NCI-H146 (cell line): ENCODE measurements around the gene MOV10.
"Not testable (repeated sequence)": the region's sequence is repeated elsewhere in the genome, so short reads cannot be mapped to it uniquely, and the experiment has no call there.

ENCODE experiments used
- DNase-seq: peaks from one replicate; lab custom pipeline; 2025; lab: John Stamatoyannopoulos, UW

Gene MOV10

DNA sequence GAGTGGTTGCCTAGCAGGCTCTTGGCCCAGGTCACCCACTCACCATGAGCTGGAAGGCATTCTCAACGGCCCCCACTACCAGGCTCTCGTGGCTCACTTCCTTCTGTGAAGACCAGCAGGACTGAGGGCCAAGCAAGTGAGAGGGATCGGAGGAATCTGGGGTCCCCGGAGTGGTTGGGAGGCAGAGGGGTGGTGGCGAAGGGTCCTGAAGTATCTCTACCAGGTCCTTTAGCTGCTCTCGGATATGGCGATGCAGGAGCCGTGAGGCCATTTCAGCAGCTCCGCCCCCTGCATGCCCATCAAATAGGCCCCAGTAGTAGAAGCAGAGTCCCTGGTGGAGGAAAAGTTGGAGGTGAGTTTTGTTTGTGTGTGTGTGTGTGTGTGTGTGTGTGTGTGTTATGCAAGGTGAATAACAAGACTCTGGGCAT is 38.3 kb downstream of the MOV10 start:
- DNase-seq = no peak

DNA sequence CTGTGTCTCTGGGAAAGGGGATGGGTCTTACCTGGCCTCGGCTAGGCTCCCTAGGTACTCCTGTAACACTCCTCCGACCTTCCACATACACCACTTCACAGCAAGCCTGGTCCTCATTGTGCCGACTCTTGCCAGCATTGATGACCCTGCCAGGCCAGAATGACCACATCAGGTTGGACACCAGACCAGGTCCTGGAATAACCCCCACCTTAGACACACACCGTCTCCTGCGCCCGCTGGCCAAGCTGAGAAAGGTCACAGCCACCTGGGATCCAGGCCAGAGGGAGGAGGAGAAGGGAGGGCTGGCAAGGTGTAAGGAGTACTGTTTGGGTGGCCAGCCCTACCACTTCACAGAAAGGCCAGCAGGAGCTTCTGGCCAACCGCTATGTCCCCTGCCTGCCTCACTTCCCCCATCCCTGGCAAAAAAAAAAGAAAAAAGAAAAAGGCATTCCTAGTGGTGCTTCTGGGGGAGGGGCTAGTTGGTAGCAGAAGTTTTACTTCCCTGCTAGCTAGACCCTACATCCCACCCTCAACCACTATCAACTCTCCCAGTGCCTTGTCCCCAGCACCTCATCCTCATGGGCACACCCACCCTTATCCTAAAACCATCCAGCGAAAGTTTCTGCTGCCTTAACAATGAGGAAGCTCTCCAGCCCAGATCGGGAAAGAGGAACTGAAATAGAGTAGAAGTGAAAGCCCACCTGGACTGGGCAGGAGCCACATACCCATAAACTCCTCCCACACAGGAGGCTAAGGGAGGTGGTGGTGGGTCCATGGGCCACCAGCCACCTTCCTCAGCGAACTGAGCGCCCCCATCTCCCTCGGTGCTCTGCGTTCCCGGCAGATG is 39.2 kb downstream of the MOV10 start:
- no peak for DNase-seq

DNA sequence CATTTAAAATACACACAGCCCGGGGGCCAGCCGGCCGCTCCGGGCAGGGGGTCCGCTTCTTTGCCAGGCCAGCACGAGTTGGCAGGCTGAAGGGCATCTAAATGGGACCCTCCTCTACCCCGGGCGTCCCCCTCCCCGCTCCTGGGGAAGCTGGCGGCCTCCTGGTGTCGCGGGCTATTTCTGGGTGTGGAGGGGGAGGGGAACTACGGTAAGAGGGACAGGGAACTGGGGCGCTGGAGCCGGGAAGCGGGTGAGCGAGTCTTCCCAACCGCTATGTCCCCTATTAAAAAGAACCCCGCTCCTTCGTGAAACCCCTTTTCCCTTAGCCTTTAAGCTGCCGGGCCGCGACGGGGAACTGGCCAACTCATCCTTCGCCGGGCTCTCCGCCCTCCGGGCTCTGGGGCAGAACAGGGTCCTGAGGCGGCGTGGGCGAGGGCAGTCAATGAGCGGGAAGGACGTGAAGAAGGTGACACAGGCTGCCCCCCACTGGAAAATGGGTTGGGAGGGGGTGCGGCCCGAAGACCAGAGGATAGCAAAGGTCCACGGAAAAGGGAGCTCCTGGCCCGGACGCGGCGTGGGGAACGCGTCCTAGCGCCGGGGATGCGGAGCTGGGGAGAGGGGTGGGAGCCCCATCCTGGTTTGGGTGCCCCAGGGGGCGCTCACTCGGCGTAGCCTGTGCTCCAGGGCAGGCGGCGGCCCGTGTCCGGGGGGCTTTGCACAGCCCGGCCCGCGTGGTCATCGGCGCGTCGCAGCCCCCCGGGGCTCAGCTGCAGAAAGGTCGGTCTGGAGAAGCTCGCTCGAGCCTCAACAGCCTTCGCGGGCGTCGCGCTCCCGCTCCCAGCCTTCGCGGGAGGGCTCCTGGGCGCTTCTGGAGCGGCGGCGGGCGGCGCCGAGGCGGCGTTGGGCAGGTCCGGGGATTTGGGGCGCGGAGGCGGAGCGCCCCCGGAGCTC is 40.1 kb downstream of the MOV10 start:
- peak; percentile 22 for DNase-seq

DNA sequence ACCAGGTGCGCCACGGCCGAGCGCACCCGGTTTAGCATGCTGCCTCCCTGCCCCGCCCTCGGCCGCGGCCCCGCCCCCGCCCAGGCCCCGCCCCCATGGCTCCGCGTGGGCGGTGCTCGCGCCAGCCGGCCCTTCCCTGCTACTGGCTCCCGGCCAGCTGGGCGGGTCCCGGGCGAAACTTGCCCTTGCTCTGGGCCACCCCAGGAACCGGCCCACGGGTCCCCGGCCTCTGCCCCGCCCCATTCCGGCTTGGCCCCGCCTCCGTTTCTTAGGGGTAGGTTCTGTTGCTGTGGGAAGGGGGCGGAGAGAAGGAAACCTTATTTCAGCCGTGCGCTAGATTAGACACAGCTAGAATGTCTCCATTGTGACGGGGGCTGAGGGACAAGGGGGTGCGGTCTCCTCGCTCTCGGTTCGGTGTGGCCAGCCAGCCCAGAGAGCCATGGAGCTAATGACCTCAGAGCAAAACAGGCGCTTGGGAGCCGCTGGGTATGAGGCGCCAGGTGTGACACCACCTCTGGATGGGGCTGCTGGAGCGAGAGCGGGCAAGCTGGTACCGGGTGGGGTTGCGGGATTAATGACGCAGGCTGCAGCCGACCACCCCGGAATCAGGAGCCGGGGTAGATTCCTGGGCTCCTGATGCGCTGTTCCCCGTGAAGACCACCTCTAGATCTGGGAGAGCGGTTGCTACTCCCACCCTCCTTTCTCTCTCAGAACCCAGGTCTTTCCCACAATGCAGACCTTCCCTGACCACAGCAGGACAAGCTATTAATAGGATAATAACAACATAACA is 41.0 kb downstream of the MOV10 start, which contains the start of gene PPM1J:
PPM1J (minus strand) TSS at position 69 of the 790 bp plus-strand sequence; CDS start at position 38, 31 bp downstream.
- DNase-seq = peak; percentile 90

DNA sequence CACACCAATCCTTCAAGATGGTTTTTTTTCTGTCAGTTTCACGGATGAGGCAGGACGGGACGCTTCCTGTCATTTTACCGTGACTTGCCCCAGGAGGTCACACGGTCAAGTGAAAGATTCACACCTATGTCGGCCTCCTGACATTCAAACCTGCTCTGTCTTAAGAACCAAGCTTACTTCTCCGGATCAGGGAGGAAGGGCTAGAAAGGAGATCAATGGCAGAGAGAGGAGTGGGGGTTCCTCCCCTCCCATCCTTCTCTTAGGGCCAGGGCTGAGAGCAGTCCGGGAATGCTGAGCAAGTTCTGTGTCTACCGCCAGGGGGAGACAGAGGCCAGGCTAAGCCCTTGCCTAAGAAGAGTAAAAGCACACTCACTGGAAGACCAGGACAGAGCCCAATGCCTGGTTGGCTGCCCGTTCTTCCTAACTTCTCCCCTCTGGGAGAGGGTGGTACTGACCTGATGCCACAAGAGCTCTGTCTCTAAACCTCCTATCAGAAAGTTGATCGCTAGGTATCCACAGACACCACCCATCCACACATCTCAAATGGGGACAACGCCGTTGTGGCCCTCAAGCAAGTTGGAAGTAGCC is 41.8 kb downstream of the MOV10 start:
- peak; percentile 79 for DNase-seq

DNA sequence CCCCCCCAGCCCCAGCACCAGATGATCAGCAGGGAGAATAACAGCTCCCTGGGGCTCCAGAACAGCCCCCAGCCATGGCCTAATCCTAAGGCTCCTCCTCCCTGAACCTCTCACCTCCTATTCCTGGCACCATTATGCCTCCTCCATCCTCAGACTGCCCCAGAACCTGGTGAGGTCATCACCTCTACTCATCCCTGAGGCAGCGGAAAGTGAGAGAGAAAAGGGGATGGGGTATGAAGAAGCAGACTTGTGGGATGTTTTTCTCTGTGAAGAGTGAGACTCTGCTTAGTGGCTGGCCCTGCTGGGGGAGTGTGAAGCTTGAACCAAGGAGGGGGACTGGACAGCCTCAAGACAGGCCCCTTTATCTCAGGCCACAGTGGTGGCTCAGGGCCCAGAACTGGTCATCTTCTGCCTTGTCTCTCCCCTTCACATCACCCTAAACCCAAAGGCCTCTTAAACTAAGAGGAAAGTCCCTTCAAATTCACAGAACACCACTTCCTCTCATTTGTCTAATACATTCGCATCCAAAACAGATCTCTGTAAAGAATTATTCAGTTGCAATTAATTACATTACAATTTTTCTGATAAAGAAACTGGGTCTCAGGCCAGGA is 42.9 kb downstream of the MOV10 start:
- DNase-seq = no peak

DNA sequence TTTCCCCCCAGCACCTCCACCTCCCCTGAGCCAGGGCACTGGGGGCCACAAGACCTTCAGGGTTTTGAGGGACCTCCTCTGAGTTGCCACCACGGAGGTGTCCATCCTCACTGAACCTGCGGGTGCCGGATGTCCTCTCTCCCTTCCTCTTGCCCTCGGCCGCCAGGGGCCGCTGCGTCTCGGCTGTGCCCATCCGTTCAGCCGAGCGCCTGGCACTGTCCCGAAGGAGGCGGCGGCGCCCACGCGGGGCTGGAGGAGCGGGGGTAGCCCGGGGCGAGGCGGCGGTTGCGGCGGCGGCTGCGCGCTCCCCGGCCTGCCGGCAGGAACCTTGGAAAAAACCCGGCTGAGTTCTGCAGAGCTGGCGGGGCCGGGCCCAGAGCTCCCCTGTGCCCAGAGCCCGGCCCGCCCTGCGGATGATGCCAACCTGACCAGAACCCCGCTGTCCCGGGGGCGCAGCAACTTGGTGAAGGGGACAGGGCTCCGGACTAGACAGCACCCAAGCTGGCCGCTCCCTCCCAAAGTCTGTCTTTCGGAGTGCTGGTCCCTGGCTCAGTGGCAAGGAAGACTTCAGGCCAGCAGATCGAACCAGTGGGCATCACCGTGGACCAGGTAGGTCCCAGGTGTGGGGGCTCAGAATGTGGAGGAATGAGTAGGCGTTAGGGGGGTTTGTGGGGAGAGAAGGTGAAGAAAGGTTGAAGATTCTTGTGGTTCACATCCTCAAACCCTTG is 44.4 kb downstream of the MOV10 start:
- DNase-seq = peak; percentile 68

DNA sequence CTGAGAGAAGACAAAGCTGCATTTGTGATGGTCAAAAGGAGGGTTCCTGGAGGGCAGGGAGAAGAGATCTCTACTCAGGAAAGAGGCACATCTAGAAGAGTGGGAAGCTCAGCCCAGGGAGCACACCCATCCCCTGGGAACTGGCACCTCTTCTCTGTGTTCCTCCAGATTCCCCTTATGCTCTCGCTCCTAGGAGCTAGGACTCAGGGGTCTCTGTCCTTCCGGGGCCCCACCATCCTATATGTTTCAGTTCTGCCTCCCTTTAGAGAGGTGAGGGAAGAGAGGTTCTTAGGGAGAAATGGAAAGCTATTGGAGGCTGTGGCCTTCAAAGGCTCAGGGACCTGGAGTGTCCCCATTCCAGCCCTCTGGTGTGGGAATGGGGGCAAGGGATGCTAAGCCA is 45.2 kb downstream of the MOV10 start:
- DNase-seq = no peak

DNA sequence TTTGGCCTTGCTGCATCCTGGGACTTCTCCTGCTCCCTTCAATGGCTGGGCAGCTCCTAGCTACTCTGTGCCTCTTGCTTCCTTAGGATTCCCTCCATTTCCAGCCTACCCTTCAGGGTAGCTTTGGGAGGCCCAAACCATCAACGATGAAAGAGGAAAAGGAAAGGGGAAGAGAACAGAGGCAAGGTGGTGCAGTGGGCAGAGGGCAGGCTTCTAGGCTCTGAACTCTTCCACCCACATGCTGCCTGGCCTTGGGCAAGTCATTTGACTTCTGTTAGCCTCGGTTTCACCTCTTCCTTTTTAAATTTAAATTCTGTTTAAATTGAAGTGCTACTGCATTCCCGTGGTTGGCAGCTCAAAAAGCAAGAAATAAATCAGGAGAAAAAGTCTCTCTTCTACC is 46.3 kb downstream of the MOV10 start:
- no peak for DNase-seq

DNA sequence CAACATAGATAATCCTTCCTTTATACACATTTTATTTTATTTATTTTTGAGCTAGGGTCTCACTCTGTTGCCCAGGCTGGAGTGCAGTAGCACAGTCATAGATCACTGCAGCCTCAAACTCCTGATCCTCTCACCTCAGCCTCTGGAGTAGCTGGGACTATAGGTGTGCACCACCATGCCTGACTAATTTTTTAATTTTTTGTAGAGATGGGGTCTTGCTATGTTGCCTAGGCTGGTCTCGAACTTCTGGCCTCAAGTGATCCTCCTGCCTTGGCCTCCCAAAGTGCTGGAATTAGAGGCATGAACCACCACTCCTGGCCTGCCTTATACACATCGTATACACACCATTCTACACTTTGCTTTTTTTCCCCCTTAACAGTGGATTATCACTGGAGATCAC is 46.8 kb downstream of the MOV10 start:
- not testable (repeated sequence) for DNase-seq

DNA sequence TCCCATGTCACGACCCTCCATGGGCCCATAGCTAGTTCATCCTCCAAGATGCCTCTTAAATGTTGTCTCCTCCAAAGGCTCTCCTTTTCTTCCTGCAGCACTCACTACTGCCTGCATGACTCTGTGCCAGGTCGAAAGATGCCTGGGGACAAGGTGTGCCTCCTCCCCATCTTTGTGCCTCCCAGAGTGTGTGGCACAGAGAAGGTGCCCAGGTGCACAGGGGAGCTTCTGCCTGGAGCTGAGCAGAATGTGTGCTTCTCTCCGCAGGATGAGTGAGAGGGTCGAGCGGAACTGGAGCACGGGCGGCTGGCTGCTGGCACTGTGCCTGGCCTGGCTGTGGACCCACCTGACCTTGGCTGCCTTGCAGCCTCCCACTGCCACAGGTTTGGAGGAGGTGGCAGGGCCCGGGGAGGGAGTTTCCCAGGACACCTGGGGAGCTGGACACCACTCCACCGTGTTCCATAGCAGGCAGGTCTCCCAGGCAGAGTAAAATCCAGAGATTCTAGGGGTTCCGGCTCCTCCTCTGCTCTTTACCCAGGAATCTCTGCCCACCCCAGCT is 47.6 kb downstream of the MOV10 start:
- no peak for DNase-seq

DNA sequence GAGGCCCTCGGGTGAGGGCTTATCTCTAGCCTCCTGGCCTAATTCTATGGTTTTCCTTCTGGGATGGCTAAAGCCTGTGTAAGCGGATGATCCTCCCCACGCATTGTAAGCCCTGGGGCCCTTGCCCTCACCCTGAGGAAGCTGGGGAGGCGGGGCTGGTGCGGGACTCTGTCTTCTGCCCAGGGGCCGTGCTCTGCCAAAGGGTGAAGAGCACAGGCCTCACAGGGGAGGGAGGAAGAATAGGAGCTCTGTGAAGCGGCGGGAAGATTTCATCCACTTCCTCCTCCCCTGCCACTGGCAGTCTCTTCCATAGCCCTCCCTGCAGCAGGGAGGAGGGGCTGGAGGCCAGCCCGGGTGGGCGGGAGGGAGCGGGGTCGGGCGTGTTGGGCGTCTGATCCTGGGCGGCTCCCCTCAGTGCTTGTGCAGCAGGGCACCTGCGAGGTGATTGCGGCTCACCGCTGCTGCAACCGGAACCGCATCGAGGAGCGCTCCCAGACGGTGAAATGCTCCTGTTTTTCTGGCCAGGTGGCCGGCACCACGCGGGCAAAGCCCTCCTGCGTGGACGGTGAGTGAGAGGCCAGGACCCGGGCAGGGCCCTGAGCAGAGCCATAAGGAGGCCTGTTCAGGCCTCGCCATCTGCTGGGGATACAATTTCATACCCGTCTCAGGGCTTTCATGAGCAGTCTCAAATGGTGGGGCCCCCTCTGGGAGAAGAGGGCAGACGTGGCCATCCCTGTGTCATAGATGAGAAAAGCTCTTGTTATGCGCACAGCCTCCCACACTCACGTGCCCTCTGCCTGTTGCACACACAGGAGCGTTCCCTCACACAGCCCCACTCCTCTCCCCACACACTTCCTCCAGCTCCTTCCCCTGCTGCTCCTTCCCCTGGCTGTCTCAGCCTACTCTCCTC is 48.4 kb downstream of the MOV10 start:
- peak; percentile 63 for DNase-seq

DNA sequence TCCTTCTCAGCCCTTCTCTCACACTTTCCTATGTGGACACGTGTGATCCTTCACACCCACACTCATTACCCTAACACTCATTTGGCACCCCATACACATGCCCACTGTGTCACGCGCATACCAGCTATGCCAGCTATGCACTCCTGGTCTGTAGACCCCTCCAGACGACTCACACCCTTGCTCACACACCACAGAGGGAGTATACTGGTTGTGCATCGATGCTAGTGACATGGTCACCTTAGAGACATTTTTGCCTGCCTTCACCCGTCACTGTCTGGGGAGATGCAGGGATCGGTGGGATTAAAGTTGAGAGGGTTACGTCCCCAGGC is 49.0 kb downstream of the MOV10 start:
- no peak for DNase-seq

DNA sequence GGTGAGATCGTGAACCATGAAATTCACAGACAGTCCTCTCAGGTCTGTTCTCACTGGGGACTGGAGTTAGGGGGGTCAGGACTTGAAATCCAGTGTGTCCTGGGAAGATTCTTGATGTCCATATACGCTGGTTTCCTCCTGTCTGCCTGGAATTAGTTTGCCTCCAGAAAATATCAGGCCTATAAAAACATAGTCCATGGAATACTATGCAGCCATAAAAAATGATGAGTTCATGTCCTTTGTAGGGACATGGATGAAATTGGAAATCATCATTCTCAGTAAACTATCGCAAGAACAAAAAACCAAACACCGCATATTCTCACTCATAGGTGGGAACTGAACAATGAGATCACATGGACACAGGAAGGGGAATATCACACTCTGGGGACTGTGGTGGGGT is 49.8 kb downstream of the MOV10 start:
- DNase-seq = not testable (repeated sequence)

DNA sequence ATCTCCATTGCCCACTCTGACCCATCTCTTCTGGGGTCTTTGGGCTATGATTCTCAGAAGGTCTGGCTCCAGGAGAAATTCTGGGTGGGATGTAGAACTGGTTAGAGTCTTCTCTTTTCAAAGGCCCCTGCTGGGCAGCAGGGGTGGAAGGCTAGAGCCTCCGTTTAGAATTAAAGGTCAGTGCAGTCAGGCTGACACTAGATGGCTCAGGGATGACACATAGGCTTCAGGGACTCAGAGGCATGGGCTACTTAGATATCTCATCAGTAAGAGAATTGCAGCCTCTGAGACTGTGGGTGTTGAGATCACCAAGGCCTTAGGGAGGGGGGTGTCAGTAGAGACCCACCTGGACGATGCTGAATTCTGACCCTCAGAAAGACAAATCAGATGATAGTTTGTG is 53.3 kb downstream of the MOV10 start:
- no peak for DNase-seq

DNA sequence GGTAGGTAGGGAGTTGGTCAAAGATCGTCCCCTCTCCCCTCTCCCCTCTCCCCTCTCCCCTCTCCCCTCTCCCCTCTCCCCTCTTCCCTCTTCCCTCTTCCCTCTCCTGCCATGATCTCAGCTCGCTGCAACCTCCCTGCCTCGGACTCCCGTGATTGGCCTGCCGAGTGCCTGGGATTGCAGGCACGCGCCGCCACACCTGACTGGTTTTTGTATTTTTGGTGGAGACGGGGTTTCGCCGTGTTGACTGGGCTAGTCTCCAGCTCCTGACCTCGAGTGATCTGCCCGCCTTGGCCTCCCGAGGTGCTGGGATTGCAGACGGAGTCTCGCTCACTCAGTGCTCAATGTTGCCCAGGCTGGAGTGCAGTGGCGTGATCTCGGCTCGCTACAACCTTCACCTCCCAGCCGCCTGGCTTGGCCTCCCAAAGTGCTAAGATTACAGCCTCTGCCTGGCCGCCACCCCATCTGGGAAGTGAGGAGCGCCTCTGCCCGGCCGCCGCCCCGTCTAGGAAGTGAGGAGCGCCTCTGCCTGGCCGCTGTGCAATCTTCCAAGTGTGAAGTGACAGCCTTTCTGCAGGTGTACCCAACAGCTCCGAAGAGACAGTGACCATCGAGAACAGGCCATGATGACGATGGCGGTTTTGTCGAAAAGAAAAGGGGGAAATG is 54.0 kb downstream of the MOV10 start:
- not testable (repeated sequence) for DNase-seq

DNA sequence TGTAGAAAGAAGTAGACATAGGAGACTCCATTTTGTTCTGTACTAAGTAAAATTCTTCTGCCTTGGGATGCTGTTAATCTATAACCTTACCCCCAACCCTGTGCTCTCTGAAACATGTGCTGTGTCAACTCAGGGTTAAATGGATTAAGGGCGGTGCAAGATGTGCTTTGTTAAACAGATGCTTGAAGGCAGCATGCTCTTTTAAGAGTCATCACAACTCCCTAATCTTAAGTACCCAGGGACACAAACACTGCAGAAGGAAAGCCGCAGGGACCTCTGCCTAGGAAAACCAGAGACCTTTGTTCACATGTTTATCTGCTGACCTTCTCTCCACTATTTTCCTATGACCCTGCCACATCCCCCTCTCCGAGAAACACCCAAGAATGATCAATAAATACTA is 54.6 kb downstream of the MOV10 start:
- not testable (repeated sequence) for DNase-seq

DNA sequence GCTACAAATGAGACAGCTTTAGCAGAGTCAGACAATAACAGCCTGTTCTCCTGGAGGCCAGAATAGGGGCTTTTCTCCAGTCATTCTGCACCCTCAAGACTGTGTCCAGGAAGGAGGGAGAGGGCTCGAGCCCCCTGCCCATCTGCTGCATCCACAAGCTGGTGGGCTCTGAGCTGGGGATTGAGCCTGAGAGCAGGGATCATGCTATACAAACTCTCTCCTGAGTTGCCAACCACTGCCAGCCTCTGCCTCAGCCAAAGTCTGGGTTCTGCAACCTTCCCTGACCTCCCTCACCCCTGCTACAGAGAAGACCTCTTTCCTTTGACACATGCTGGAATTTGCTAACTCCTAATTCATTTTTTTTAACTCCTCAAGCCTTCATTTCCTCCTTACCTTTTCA is 55.5 kb downstream of the MOV10 start:
- DNase-seq = no peak

DNA sequence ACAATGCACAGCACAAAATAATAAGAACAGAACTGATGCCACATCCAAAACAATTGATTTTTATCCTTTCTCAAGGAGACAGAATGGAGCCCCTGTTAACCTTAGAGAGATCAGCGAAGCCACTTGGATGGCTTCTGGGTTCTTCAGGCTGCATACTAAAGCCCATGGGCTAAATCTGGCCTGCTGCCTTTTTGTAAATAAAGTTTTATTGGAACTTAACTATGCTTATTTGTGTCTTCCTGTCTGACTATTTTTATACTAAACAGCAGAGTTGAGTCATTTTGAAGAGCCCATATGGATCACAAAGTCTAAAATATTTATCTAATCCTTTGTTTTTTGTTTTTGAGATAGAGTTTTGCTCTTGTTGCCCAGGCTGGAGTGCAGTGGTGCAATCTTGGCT is 57.0 kb downstream of the MOV10 start:
- no peak for DNase-seq
